CD8-positive, alpha-beta memory T cell (primary cell): Measurements from ENCODE around the gene PRSS56. TPM values are rescaled to one million over a fixed set of nuclear protein-coding genes. Genes with fewer than 3 reads are reported as not detected.
A peak's percentile ranks its signal among the peaks of the same experiment; 100 is the strongest.

ENCODE experiments used
- CTCF ChIA-PET: fragments of 350-600 bp; sonication (Branson Sonifier 250); formaldehyde crosslinking; loops from one replicate; lab custom pipeline; 2021; ENCODE audit warnings: antibody characterized with exemption; lab: Charles Lee
- POLR2A ChIA-PET: fragments of 350-600 bp; sonication (Branson Sonifier 250); formaldehyde crosslinking; loops from one replicate; lab custom pipeline; 2021; ENCODE audit warnings: antibody characterized with exemption; lab: Charles Lee
- DNase-seq, 5 donors: peaks; one replicate each; pipeline versions ENCODE4 v3.0.0 to v3.0.0-alpha.2; 2020 to 2022; ENCODE audit warnings: mixed read lengths in 1 of 5
- H3K27ac ChIP-seq: one replicate; pipeline ENCODE4 v1.7.0; 2013; ENCODE audit warnings: low read depth, mild to moderate bottlenecking, low read length, moderate library complexity
- H3K27me3 ChIP-seq: 2 replicates; pipeline ENCODE4 v1.7.0; 2013; ENCODE audit warnings: low read length, mild to moderate bottlenecking; ENCODE audit not compliant: insufficient read depth, poor library complexity, severe bottlenecking
- H3K36me3 ChIP-seq: 2 replicates; pipeline ENCODE4 v1.7.0; 2013; ENCODE audit warnings: mild to moderate bottlenecking, low read length, moderate library complexity; ENCODE audit not compliant: insufficient read depth
- H3K4me1 ChIP-seq: 2 replicates; pipeline ENCODE4 v1.7.0; 2013; ENCODE audit warnings: mild to moderate bottlenecking, low read length, moderate library complexity; ENCODE audit not compliant: insufficient read depth
- H3K4me3 ChIP-seq: 2 replicates; pipeline ENCODE4 v1.7.0; 2013; ENCODE audit warnings: mild to moderate bottlenecking, low read length
- H3K9me3 ChIP-seq: 2 replicates; pipeline ENCODE4 v1.7.0; 2013; ENCODE audit warnings: mild to moderate bottlenecking, low read length
- H3K27ac Mint-ChIP-seq, 8 donors: one replicate each; pipeline ENCODE4 v1.8.0; 2020 to 2021; ENCODE audit warnings: mixed read lengths in 8 of 8, mild to moderate bottlenecking in 6 of 8, inconsistent platforms in 3 of 8, moderate library complexity in 3 of 8
- H3K27me3 Mint-ChIP-seq, 2 donors: one replicate each; pipeline ENCODE4 v1.8.0; 2020 to 2021; ENCODE audit warnings: mixed read lengths in 2 of 2, mild to moderate bottlenecking in 1 of 2, moderate library complexity in 1 of 2
- H3K36me3 Mint-ChIP-seq, 3 donors: one replicate each; pipeline ENCODE4 v1.8.0; 2020 to 2021; ENCODE audit warnings: mixed read lengths in 3 of 3, inconsistent platforms in 1 of 3, mild to moderate bottlenecking in 1 of 3
- H3K4me1 Mint-ChIP-seq, 3 donors: one replicate each; pipeline ENCODE4 v1.8.0; 2020 to 2021; ENCODE audit warnings: mixed read lengths in 3 of 3, inconsistent platforms in 1 of 3, mild to moderate bottlenecking in 1 of 3
- H3K4me3 Mint-ChIP-seq, 7 donors: one replicate each; pipeline ENCODE4 v1.8.0; 2020 to 2021; ENCODE audit warnings: mixed read lengths in 7 of 7, mild to moderate bottlenecking in 6 of 7, moderate library complexity in 4 of 7, inconsistent platforms in 2 of 7
- H3K9me3 Mint-ChIP-seq, 5 donors: one replicate each; pipeline ENCODE4 v1.8.0; 2020 to 2022; ENCODE audit warnings: mixed read lengths in 5 of 5, mild to moderate bottlenecking in 3 of 5, moderate library complexity in 2 of 5, inconsistent platforms in 1 of 5
- polyA plus RNA-seq: library from polyadenylated mRNA; unstranded; fragments of 300-500 nt; fragmentation: Illumina TruSeq; gene quantifications from one replicate; pipeline ENCODE4 v1.2.3, GENCODE V29; 2021
- total RNA-seq, 2 experiments: library from RNA; stranded (reverse); gene quantifications; one replicate each; pipeline ENCODE4 v1.2.3, GENCODE V29; 2021

The PRSS56 gene
- total and polyA plus RNA-seq, 3 experiments from 2014 or later: not detected

GRCh38 chr2:232480201-232481190 is 39.7 kb upstream of the PRSS56 start:
- Mint-ChIP-seq H3K36me3 (no peaks in the 10 kb centered on the region), H3K27ac (no peak overlapping the region), H3K4me1 (peaks cover 0 to 6% (median 0%) of the 10 kb centered on the region in 3 donors), H3K27me3 (peaks cover 14 to 39% of the 10 kb centered on the region in 2 donors), H3K9me3 (no peaks in the 10 kb centered on the region), H3K4me3 (no peak overlapping the region)
- H3K9me3 ChIP-seq: no peaks in the 10 kb centered on the region
- no peaks in the 10 kb centered on the region for H3K27me3 ChIP-seq
- DNase-seq: peak in 1 of 5 donors; percentile 38
- H3K4me1 ChIP-seq: no peaks in the 10 kb centered on the region
- no peaks in the 10 kb centered on the region for H3K36me3 ChIP-seq
- H3K27ac ChIP-seq: no peak overlapping the region
- CTCF ChIA-PET: no interaction called here
- POLR2A ChIA-PET: no interaction called here
- no peak overlapping the region for H3K4me3 ChIP-seq

- POLR2A ChIA-PET: no interaction called here
- Mint-ChIP-seq H3K36me3 (no peaks in the 10 kb centered on the region), H3K9me3 (no peaks in the 10 kb centered on the region), H3K27ac (no peak overlapping the region), H3K27me3 (peaks cover 10 to 33% of the 10 kb centered on the region in 2 donors), H3K4me1 (peaks cover 0 to 6% (median 0%) of the 10 kb centered on the region in 3 donors), H3K4me3 (no peak overlapping the region)
- Histone ChIP-seq H3K4me3 (no peak overlapping the region), H3K27ac (no peak overlapping the region), H3K9me3 (no peaks in the 10 kb centered on the region), H3K4me1 (no peaks in the 10 kb centered on the region), H3K36me3 (no peaks in the 10 kb centered on the region), H3K27me3 (no peaks in the 10 kb centered on the region)
- CTCF ChIA-PET: no interaction called here
- peak in 1 of 5 donors; percentile 43 for DNase-seq
These were observed 38.7 kb upstream of the PRSS56 start for GRCh38 chr2:232481322-232482140.

GRCh38 chr2:232482301-232483238 is 37.6 kb upstream of the PRSS56 start:
- no peak overlapping the region for H3K27ac Mint-ChIP-seq
- H3K4me3 Mint-ChIP-seq: no peak overlapping the region
- Histone ChIP-seq H3K4me1 (no peaks in the 10 kb centered on the region), H3K9me3 (no peaks in the 10 kb centered on the region), H3K4me3 (no peak overlapping the region), H3K27ac (no peak overlapping the region), H3K36me3 (no peaks in the 10 kb centered on the region), H3K27me3 (no peaks in the 10 kb centered on the region)
- CTCF ChIA-PET: no interaction called here
- DNase-seq: peak in 1 of 5 donors; percentile 37
- no peaks in the 10 kb centered on the region for H3K9me3 Mint-ChIP-seq
- no peaks in the 10 kb centered on the region for H3K36me3 Mint-ChIP-seq
- POLR2A ChIA-PET: no interaction called here
- peaks cover 8 to 32% of the 10 kb centered on the region in 2 donors for H3K27me3 Mint-ChIP-seq
- H3K4me1 Mint-ChIP-seq: peaks cover 0 to 11% (median 0%) of the 10 kb centered on the region in 3 donors

- Mint-ChIP-seq H3K4me1 (peaks cover 0 to 11% (median 0%) of the 10 kb centered on the region in 3 donors), H3K36me3 (no peaks in the 10 kb centered on the region)
These were observed 36.8 kb upstream of the PRSS56 start for GRCh38 chr2:232483311-232483922.

GRCh38 chr2:232483923-232484627 is 36.1 kb upstream of the PRSS56 start:
- POLR2A ChIA-PET: no interaction called here
- no peak overlapping the region for H3K27ac Mint-ChIP-seq
- DNase-seq: peak in 1 of 5 donors; percentile 38
- no peaks in the 10 kb centered on the region for H3K36me3 Mint-ChIP-seq
- CTCF ChIA-PET: no interaction called here
- no peaks in the 10 kb centered on the region for H3K9me3 Mint-ChIP-seq
- Histone ChIP-seq H3K36me3 (no peaks in the 10 kb centered on the region), H3K27ac (no peak overlapping the region), H3K4me3 (no peak overlapping the region), H3K9me3 (no peaks in the 10 kb centered on the region), H3K27me3 (no peaks in the 10 kb centered on the region), H3K4me1 (no peaks in the 10 kb centered on the region)
- peaks cover 18 to 37% of the 10 kb centered on the region in 2 donors for H3K27me3 Mint-ChIP-seq
- H3K4me3 Mint-ChIP-seq: no peak overlapping the region
- H3K4me1 Mint-ChIP-seq: peaks cover 3 to 15% (median 5%) of the 10 kb centered on the region in 3 donors

More at GRCh38 chr2:232483311-232483922, 36.8 kb upstream of the PRSS56 start:
- Histone ChIP-seq H3K9me3 (no peaks in the 10 kb centered on the region), H3K27me3 (no peaks in the 10 kb centered on the region), H3K4me3 (no peak overlapping the region), H3K4me1 (no peaks in the 10 kb centered on the region), H3K36me3 (no peaks in the 10 kb centered on the region), H3K27ac (no peak overlapping the region)
- Mint-ChIP-seq H3K4me3 (no peak overlapping the region), H3K27me3 (peaks cover 11 to 32% of the 10 kb centered on the region in 2 donors), H3K27ac (no peak overlapping the region), H3K9me3 (no peaks in the 10 kb centered on the region)
- ChIA-PET POLR2A (no interaction called here), CTCF (no interaction called here)
- no peak for DNase-seq

GRCh38 chr2:232484628-232485347 is 35.4 kb upstream of the PRSS56 start:
- H3K4me3 Mint-ChIP-seq: no peak overlapping the region
- H3K4me3 ChIP-seq: no peak overlapping the region
- H3K9me3 Mint-ChIP-seq: no peaks in the 10 kb centered on the region
- H3K27me3 Mint-ChIP-seq: peaks cover 23 to 38% of the 10 kb centered on the region in 2 donors
- CTCF ChIA-PET: no interaction called here
- H3K4me1 ChIP-seq: no peaks in the 10 kb centered on the region
- DNase-seq: peak in 1 of 5 donors; percentile 7
- no peaks in the 10 kb centered on the region for H3K36me3 ChIP-seq
- no peak overlapping the region for H3K27ac Mint-ChIP-seq
- peaks cover 3 to 15% (median 5%) of the 10 kb centered on the region in 3 donors for H3K4me1 Mint-ChIP-seq
- H3K9me3 ChIP-seq: no peaks in the 10 kb centered on the region
- no peak overlapping the region for H3K27ac ChIP-seq
- POLR2A ChIA-PET: no interaction called here
- H3K36me3 Mint-ChIP-seq: no peaks in the 10 kb centered on the region
- no peaks in the 10 kb centered on the region for H3K27me3 ChIP-seq
